GM19193 (cell line): ENCODE measurements around the gene EGFR.

ENCODE experiments used
- POLR2A ChIP-seq: IDR thresholded peaks from 4 replicates; pipeline ENCODE4 v1.6.1; 2011; ENCODE audit not compliant: insufficient read depth, insufficient read length; ENCODE audit errors: extremely low read depth

EGFR gene

GRCh38 chr7:55108401-55108800 lies 89.6 kb downstream of the EGFR start:
- TF ChIP-seq POLR2A = no peak

- no peak for TF ChIP-seq POLR2A
Observed at GRCh38 chr7:55108818-55109217, 90.0 kb downstream of the EGFR start.

GRCh38 chr7:55109404-55110167 lies 90.8 kb downstream of the EGFR start:
- no peak for TF ChIP-seq POLR2A

GRCh38 chr7:55110282-55110992 lies 91.6 kb downstream of the EGFR start:
- TF ChIP-seq POLR2A = no peak

- TF ChIP-seq POLR2A = no peak
Observed at GRCh38 chr7:55110993-55111361, 92.2 kb downstream of the EGFR start.

- no peak for TF ChIP-seq POLR2A
Observed at GRCh38 chr7:55112056-55112455, 93.2 kb downstream of the EGFR start.

GRCh38 chr7:55113760-55114540 lies 95.1 kb downstream of the EGFR start:
- TF ChIP-seq POLR2A = no peak

GRCh38 chr7:55117286-55117685 lies 98.5 kb downstream of the EGFR start:
- no peak for TF ChIP-seq POLR2A

- no peak for TF ChIP-seq POLR2A
Observed at GRCh38 chr7:55118426-55118825, 99.6 kb downstream of the EGFR start.

- TF ChIP-seq POLR2A = no peak
Observed at GRCh38 chr7:55119571-55119970, 100.8 kb downstream of the EGFR start.

- no peak for TF ChIP-seq POLR2A
Observed at GRCh38 chr7:55120074-55120473, 101.3 kb downstream of the EGFR start.

- TF ChIP-seq POLR2A = no peak
Observed at GRCh38 chr7:55120501-55121198, 101.8 kb downstream of the EGFR start.

- TF ChIP-seq POLR2A = no peak
Observed at GRCh38 chr7:55121249-55121648, 102.4 kb downstream of the EGFR start.

GRCh38 chr7:55122263-55122662 lies 103.4 kb downstream of the EGFR start:
- no peak for TF ChIP-seq POLR2A
